ENCODE measurements around the gene TOLLIP.
"Not testable (repeated sequence)": the region's sequence is repeated elsewhere in the genome, so short reads cannot be mapped to it uniquely, and the experiment has no call there.

TOLLIP gene

GRCh38 chr11:1309498-1310317 is at the start of gene TOLLIP:
Gene TOLLIP, minus strand, starts transcription at chr11:1309632. Its CDS starts 134 bp downstream, at chr11:1309498.
- DNase-seq (ENCODE audit: low read depth in 2 of 2): peak; percentile 95 to 97

DNA sequence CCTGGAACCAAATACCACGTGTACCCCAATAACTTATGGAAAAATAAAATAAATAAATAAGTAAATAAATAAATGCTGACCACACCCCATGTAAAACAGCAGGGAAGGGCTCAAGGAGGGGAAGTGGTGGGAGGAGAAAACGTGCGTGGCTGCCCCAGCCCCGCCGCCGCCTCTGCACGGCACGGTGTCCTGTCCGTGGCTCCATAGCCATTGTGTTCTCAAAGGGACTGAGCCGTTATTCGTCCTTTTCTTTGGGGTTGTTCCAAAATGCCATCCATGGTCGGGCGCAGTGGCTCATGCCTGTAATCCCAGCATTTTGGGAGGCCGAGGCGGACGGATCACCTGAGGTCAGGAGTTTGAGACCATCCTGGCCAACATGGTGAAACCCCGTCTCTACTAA is 49.5 kb upstream of the TOLLIP start:
- DNase-seq (ENCODE audit: low read depth in 2 of 2): not testable (repeated sequence)

GRCh38 chr11:1358286-1358685 is 48.9 kb upstream of the TOLLIP start:
- DNase-seq (ENCODE audit: low read depth in 2 of 2): no peak

DNA sequence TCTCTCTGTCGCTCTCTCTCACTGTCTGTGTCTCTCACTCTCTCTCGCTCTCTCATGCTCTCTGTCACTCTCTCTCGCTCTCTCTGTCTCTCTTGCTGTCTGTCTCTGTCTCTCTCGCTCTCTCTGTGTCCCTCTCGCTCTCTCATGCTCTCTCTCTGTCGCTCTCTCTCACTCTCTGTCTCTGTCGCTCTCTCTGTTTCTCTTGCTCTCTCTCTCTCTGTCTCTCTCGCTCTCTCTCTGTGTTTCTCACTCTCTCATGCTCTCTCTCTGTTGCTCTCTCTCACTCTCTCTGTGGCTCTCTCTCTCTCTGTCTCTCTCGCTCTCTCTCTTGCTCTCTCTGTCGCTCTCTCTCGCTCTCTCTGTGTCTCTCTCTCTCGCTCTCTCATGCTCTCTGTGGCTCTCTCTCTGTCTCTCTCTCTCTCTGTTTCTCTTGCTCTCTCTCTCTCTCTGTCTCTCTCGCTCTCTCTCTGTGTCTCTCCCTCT is 47.1 kb upstream of the TOLLIP start:
- no peak for DNase-seq (ENCODE audit: low read depth in 2 of 2)

GRCh38 chr11:1356007-1356435 is 46.6 kb upstream of the TOLLIP start:
- no peak for DNase-seq (ENCODE audit: low read depth in 2 of 2)

- DNase-seq (ENCODE audit: low read depth in 2 of 2): no peak
Measured at GRCh38 chr11:1354125-1354938, 44.9 kb upstream of the TOLLIP start.

DNA sequence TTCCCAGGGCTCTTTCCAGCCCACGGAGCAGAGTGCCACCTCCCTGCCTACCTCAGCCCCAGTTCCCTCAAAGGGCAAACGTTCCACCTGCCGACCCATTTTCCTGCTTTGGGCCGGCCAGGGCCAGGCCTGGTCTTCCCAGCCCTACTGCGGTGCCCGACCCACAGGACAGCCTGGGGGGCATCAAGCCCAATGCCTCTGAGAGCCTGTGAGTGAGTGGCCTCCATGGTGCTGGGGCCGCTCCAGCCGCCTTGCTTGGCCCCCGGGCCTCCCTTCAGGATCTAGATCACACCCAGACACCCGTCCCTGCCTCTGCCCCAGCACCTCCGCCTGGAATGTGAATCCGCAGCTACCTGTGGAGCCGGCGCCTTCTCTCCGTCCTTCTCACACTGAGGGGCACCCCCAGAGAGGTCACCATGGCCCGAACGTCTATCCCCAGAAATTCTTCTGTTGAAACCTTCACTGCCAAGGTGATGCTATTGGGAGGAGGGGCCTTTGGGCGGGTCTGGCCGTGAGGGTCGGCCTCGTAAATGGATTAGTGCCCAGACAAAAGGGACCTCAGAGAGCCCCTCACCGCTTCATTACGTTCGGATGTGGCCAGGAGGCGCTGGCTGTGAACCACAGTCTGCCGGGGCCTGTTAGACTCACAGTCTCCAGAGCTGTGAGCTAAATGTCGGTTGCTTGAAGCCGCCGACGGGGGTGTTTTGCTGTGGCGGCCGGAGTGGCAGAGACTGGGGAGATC is 44.1 kb upstream of the TOLLIP start:
- no peak for DNase-seq (ENCODE audit: low read depth in 2 of 2)

DNA sequence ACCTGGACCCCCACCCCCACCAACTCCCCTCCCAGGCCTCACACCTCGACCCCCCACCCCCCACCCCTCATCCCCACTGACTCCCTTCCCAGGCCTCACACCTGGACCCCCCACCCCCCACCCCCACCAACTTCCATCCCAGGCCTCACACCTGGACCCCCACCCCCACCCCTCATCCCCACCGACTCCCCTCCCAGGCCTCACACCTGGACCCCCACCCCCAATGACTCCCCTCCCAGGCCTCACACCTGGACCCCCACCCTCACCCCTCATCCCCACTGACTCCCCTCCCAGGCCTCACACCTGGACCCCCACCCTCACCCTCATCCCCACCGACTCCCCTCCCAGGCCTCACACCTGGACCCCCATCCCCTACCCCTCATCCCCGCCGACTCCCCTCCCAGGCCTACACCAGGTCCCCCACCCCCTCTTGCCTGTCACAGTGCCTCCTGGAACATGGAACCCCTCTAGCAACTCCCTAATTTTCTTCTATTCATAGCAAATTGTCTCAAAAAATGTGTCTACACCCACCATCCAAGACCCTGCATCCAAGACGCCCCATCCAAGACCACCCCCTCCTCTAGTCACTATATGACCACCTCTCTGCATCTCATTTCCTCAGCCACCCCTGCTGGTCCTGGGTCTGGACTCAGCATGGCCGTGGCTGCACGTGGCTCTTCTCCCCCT is 43.4 kb upstream of the TOLLIP start:
- DNase-seq (ENCODE audit: low read depth in 2 of 2): no peak

GRCh38 chr11:1351278-1351937 is 42.0 kb upstream of the TOLLIP start:
- no peak for DNase-seq (ENCODE audit: low read depth in 2 of 2)

DNA sequence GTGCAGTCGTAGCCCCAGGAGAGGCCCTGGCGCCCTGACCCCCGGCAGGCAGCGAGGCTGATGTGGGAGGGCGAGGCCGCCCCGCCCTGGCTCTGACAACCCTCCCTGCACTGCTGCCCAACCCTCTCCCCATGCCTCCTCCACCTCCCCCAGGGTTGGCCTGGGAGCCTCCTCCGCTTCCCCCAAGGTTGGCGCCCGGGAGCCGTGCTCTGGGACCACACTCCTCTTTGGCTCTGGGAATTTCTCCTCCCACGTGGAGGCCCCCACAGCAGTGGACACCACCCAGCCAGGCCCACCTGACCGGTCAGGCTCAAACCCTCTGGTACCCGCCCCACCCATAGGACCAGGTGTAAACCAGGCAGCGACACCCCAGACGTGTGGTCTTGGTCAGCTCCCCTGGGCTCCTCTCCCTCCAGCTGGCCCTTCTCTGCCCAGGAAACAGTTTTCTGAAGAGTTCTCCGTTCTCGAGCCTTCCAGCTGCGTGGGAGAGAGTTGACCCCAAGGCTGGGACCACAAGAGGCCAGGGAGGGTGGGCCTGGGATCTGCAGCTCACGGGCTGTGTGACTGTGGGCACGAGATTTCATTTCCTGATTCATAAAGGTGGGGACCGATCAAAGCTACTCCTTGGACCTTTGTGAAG is 40.8 kb upstream of the TOLLIP start:
- DNase-seq (ENCODE audit: low read depth in 2 of 2): no peak

DNA sequence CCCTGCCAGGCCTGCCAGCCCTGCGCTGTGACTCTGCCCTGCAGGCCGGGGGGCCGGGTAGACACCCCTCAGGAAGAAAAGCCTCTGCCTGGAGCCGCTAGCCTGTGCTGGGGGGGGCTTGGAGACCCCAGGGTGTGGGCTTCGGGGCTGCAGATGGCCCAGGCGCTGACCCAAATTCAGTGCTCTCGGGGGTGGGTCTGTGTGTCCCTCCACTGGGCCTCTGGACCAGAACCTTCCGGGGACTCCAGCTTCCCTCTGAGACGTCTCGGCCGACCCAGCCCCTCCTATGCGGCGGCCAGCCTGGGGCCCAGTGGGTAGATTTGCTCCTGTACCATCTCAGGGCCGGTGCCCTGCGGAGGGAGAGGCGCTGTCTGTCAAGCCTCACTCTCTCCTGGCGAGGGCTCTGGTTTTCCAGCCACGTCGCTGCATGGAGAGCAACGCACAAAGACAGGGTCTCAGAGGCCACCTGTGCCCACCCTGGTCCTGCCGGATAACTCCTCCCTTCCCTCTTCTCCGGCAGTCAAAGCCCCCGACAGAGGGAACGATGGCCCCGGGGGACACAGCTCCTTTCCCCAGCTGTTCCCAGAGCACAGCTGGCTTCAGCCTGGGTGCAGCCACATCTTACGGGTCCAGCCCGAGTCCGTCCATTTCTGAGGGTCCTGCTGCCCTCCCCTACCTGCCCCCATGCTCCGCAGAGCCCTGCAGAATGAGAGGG is 40.1 kb upstream of the TOLLIP start:
- no peak for DNase-seq (ENCODE audit: low read depth in 2 of 2)

- no peak for DNase-seq (ENCODE audit: low read depth in 2 of 2)
Measured at GRCh38 chr11:1348796-1349326, 39.4 kb upstream of the TOLLIP start.

DNA sequence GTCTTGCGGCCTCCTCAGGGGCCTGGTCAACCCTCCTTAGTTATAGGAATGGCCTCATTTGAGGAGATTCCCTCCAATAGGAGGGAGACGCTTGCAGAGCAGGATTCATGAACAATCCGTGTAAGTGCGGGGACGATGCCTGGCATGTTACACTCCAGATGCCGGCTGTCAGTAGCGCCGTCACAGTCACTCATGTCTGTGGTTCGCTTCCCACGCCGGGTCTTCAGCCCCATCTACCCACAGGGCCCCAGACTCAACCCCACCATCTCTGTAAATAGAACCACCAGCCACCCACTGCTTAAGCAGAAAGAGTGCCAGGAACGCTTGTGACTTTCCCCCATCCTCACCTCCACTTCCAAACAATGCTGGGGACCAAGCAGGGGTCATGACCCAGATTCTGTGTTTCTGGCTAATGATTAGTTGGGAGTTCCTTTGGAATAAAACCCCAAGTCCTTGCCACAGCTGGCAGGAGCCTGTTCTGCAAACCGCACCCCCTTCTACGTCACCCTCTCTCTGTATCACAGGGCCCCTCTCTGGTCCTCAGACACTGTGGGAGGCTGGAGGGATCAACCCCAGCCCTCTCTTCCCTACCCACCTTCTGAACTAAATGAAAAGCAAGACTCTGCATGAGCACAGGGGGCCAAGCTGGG is 38.8 kb upstream of the TOLLIP start:
- no peak for DNase-seq (ENCODE audit: low read depth in 2 of 2)

DNA sequence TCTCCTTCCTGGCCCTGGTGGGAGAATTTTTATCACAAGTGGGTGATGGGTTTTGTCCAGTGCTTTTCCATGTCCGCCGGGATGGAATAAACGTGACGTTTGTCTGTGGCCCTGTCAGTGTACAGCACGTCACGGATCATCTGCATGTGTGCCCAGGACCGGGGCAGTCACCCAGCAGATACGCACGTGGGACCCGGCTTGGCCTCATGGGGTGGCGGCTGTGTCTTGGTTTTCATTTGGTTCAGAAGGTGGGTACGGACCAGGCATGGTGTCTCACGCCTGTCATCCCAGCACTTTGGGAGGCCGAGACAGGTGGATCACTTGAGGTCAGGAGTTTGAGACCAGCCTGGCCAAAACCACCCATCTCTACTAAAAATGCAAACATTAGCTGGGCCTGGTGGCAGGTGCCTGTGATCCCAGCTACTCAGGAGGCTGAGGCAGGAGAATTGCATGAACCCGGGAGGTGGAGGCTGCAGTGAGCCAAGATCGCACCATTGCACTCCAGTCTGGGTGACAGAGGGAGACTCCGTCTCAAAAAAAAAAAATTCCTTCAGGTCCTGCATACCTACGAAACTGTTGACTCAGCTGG is 38.1 kb upstream of the TOLLIP start:
- DNase-seq (ENCODE audit: low read depth in 2 of 2): not testable (repeated sequence)

GRCh38 chr11:1346669-1347390 is 37.4 kb upstream of the TOLLIP start:
- DNase-seq (ENCODE audit: low read depth in 2 of 2): no peak

- no peak for DNase-seq (ENCODE audit: low read depth in 2 of 2)
Measured at GRCh38 chr11:1345737-1346513, 36.5 kb upstream of the TOLLIP start.

DNA sequence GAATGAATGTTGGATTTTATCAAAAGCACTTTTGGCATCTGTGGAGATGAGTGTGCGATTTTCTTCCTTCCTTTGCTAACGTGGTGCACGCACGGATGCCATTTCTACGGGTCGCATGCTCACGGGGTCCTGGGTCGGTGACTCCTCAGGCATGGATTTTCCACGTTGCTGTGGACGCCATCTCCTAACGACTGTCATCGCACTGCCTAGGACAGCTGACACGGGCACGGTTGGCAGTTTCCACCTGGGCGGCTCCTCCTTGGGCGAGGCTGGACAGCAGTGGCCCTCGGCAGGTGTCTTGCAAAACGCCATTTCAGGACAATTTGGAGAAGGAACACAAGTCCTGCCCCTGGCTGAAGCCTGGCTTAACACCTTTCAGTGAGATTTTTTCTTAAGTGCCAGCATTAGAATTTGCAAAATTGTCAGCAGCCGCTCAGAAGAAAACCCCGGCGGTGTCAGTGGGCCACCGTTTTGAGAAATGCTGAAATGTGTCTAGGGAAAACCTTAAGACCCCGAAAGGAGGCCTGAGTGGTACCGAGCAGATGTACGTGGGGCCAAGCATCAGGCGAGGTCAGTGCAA is 34.7 kb upstream of the TOLLIP start:
- DNase-seq (ENCODE audit: low read depth in 2 of 2): no peak

Measured in stimulated activated CD4-positive, alpha-beta T cell treated with anti-CD3 and anti-CD28 coated beads, Interleukin-4, amount 100 ng/mL, for 48 hours (primary cell).